SU-DHL-6 (cell line): ENCODE measurements around the gene C9orf78.

Source experiments
- CTCF ChIP-seq: fragments of 200-600 bp; sonication (generic); IDR thresholded peaks from one replicate; pipeline ENCODE4 v1.5.1; 2017; ENCODE audit warnings: antibody characterized with exemption, mild to moderate bottlenecking, low read length, moderate library complexity; ENCODE audit not compliant: insufficient read depth, poor library complexity, severe bottlenecking
- EZH2phosphoT487 ChIP-seq: fragments of 200-600 bp; sonication (generic), shearing (Covaris generic); conservative IDR thresholded peaks from 2 replicates; pipeline ENCODE4 v1.6.1; 2018; ENCODE audit warnings: mild to moderate bottlenecking, antibody characterized with exemption, low read length, moderate library complexity, mixed read lengths

- TF ChIP-seq CTCF (no peak), EZH2phosphoT487 (no peak)
Measured at GRCh38 chr9:129875181-129875611, 40.1 kb upstream of the C9orf78 start.
